Fibroblast of villous mesenchyme (primary cell): ENCODE data around the gene ABITRAM. TPM values are rescaled to one million over a fixed set of nuclear protein-coding genes. Genes with fewer than 3 reads are reported as not detected.
"Not testable (repeated sequence)": the region's sequence is repeated elsewhere in the genome, so short reads cannot be mapped to it uniquely, and the experiment has no call there.

Source experiments
- DNase-seq: peaks from one replicate; pipeline ENCODE4 v3.0.0-alpha.2; 2010; ENCODE audit warnings: low read depth
- H3K4me3 ChIP-seq: 2 replicates; pipeline ENCODE4 v1.5.1; 2011; ENCODE audit warnings: low read depth, mild to moderate bottlenecking, low read length
- total RNA-seq: library from RNA; depleted of rRNA; stranded (reverse); fragments of >200 nt; gene quantifications from 2 replicates; pipeline ENCODE4 v1.2.3, GENCODE V29; 2012
- TF ChIP-seq, protein P1 (sequence below): IDR thresholded peaks from 2 replicates; pipeline ENCODE4 v1.5.1; 2012; ENCODE audit warnings: low read depth, mild to moderate bottlenecking, low read length; ENCODE audit not compliant: insufficient read depth

Gene ABITRAM, protein sequence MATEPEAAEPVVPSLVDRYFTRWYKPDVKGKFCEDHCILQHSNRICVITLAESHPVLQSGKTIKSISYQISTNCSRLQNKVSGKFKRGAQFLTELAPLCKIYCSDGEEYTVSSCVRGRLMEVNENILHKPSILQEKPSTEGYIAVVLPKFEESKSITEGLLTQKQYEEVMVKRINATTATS
- total RNA-seq = 6.8 and 9.9 TPM in 2 replicates

DNA sequence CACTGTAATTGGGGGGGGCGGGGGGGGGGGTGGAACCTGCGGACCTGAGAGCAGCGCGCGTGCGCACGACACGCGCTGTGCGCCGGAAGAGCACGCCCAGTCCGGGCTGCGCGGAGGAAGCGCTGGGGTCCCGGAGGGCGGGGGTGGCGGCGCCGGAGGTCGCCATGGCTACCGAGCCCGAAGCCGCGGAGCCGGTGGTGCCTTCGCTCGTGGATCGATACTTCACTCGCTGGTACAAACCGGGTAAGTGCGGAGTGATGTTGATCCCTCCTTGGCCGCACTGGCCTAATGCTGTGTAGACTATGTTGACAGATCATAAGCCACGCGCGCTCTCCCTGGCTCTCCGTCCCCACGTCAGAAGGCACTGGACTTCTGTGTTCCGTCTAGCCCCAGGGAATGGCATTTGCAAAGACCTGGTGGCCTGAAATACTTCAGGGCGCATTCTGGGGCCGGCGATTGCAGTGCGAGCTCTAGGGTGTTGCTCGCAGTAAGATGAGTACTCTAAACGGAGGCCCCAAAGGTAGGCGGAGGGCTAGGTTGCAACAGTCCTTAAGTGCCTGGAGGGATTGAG is at the start of gene ABITRAM:
ABITRAM (plus strand) TSS at position 78 of the 571 bp plus-strand sequence; CDS start at position 165, 87 bp downstream.
- peak within 1 kb of the TSS; percentile 94 for H3K4me3 ChIP-seq
- peak; percentile 81 for DNase-seq
- TF ChIP-seq, protein P1, sequence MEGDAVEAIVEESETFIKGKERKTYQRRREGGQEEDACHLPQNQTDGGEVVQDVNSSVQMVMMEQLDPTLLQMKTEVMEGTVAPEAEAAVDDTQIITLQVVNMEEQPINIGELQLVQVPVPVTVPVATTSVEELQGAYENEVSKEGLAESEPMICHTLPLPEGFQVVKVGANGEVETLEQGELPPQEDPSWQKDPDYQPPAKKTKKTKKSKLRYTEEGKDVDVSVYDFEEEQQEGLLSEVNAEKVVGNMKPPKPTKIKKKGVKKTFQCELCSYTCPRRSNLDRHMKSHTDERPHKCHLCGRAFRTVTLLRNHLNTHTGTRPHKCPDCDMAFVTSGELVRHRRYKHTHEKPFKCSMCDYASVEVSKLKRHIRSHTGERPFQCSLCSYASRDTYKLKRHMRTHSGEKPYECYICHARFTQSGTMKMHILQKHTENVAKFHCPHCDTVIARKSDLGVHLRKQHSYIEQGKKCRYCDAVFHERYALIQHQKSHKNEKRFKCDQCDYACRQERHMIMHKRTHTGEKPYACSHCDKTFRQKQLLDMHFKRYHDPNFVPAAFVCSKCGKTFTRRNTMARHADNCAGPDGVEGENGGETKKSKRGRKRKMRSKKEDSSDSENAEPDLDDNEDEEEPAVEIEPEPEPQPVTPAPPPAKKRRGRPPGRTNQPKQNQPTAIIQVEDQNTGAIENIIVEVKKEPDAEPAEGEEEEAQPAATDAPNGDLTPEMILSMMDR = no peak

DNA sequence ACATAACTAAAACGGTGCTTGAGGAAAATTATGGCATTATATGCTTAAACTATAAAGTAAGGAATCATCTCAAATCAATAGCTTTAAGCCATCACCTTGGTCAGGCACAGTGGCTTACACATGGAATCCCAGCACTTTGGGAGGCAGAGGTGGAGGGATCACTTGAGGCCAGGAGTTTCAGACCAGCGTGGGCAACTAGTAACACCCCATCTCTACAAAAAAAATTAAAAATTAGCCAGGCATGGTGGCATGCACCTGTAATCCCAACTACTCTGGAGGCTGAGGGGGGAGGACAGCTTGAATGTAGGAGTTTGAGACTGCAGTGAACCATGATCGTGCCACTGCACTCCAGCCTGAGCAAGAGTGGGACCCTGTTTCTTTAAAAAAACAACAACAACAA is 49.5 kb upstream of the ABITRAM start:
- TF ChIP-seq, protein P1 = no peak
- DNase-seq = no peak
- no peak overlapping the region for H3K4me3 ChIP-seq

DNA sequence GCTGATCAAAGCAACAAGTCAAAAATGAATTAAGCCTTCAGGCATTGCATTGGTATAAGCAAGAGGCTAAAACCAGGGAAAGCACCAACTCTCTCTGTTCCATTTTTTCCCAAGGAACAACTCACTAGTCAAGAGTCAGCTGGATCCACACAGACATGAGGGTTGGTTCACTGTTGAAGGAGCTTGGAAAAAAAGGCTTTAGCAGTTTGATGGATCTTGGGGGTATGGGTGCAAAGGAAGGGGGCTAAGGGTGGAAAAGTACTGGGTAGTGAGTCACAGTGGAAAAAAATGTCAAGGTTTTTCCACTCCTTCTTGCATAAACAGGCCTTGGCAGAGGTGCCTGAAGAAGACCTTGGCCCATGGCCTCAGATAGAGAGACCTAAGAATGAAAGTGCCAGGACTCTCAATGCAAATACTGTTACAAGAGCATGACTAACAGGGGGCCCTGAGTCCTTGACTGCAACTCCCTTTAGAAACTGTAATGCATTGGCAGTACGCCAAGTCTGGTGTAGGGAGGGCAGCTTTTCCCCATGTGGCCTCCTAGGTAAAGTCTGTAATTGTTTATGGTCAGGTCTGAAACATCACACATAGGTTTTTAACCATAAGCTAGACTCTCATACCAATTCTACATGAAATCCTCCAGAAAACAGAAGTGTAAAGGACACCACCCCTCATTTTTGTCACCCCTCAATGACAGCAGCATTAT is 48.4 kb upstream of the ABITRAM start:
- no peak overlapping the region for H3K4me3 ChIP-seq
- TF ChIP-seq, protein P1 = no peak
- DNase-seq = peak; percentile 71

DNA sequence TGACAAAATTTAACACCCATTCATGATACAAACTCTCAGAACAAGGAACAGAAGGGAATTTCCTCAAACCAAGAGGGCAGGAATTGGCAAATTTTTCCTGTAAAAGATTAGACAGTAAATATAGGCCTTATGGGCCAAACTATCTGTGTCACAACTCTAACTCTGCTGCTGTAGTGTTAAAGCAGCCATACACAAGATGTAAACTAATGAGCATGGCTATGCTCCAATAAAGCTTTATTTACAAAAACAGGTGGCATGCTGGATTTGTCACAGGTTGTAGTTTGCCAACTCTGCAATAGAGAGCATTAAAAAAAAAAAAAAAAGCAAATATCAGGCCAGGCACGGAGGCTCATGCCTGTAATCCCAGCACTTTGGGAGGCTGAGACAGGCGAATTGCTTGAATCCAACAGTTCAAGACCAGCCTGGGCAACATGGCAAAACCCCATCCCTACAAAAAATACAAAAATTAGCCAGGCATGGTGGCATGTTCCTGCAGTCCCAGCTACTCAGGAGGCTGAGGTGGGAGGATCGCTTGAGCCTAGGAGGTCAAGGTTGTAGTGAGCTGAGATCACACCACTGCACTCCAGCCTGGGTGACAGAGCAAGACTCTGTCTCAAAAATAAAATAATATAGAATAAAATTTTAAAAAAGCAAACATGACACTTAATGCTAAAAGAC is 47.5 kb upstream of the ABITRAM start:
- not testable (repeated sequence) for DNase-seq, H3K4me3 ChIP-seq

DNA sequence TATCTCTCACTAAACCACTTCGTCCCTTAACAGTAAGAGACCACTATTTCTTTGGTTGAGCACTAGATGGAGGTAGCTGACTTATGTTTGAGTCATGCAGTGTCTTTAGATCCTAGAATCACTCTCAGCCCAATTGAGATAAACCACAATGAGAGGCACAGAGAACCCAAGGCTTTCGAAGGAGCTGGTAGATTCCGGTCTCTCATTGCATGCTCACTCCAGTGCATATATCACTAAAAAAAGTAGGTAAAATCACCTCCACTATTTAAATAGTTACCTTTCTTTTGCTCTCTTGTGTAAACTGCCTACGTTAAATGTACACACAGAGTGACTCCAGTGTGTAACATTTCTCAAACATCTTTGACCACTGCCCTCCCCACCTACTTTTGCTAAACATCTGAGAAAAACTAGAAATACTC is 44.5 kb upstream of the ABITRAM start:
- no peak overlapping the region for H3K4me3 ChIP-seq
- peak; percentile 27 for DNase-seq
- TF ChIP-seq, protein P1 = peak; percentile 26

DNA sequence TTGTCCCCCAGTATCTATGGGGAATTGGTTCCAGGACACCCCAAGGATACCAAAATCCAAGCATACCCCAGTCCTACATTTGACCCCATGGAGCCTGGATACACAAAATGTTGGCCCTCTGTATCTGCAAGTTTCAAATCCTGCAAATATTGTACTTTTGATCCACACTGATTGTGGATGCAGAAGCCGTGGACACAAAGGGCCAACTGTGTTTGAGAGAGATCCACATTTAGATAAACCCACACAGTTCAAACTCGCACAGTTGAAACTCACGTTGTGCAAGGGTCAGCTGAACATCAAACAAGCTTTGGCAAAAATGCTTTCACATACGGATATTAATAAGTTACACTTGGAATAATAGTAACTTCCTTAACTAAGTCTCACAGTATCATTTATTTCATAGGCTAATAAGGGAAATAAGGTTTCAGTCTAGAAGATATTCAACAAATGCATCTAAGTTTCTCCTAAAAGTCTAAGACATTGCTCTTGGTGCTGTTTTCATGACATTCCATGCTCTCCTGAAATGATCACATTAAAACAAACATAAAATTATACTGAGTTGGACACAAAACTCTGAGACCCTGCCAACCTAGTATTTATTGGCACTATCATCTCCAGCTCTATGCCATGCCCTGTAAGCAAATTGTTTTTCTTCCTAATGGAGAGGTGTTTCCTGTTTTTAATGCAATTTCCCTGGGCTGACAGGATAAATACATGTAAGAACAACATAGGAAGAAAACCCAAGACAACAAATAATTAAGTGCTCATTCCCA is 39.8 kb upstream of the ABITRAM start:
- no peak for DNase-seq
- no peak overlapping the region for H3K4me3 ChIP-seq
- TF ChIP-seq, protein P1 = no peak
